K562 (cell line): Measurements from ENCODE around the gene G6PD. TPM values are rescaled to one million over a fixed set of nuclear protein-coding genes. Genes with fewer than 3 reads are reported as not detected.
A peak's percentile ranks its signal among the peaks of the same experiment; 100 is the strongest.

Experiments used
- BMI1 ChIP-seq: fragments of 150-350 bp; IDR thresholded peaks from 2 replicates; pipeline ENCODE4 v1.6.1; 2014; ENCODE audit warnings: low read length
- BRF1 ChIP-seq: IDR thresholded peaks from 3 replicates; pipeline ENCODE4 v1.6.1; 2011; ENCODE audit warnings: borderline replicate concordance, mild to moderate bottlenecking; ENCODE audit not compliant: insufficient read length; ENCODE audit errors: extremely low read depth
- EP400 ChIP-seq: fragments of 450-650 bp; IDR thresholded peaks from 2 replicates; pipeline ENCODE4 v1.6.1; 2017; ENCODE audit warnings: antibody characterized with exemption, mild to moderate bottlenecking, moderate library complexity
- EZH2 ChIP-seq: IDR thresholded peaks from 2 replicates; pipeline ENCODE4 v1.6.1; 2012; ENCODE audit warnings: low read depth, mild to moderate bottlenecking, inconsistent platforms, low read length, borderline replicate concordance
- KDM2B ChIP-seq: fragments of 250-450 bp; sonication (Bioruptor Pico); IDR thresholded peaks from 2 replicates; pipeline ENCODE4 v1.8.0; 2021; ENCODE audit warnings: mild to moderate bottlenecking, moderate library complexity
- NFE2L1 ChIP-seq: fragments of 450-650 bp; IDR thresholded peaks from 2 replicates; pipeline ENCODE4 v1.6.1; 2016; ENCODE audit warnings: missing genetic modification characterization, low read depth, mild to moderate bottlenecking, missing compliant biosample characterization, moderate library complexity, borderline replicate concordance
- NR1H2 ChIP-seq: sonication (generic); formaldehyde crosslinking; IDR thresholded peaks from 2 replicates; pipeline ENCODE4 v1.4.0; 2020; ENCODE audit warnings: mild to moderate bottlenecking, missing genetic modification reagents
- ZBTB12 ChIP-seq: fragments of 250-450 bp; sonication (Bioruptor Pico); IDR thresholded peaks from 2 replicates; pipeline ENCODE4 v1.4.0; 2020
- ZC3H11A ChIP-seq: IDR thresholded peaks from 2 replicates; pipeline ENCODE4 v1.6.1; 2012; ENCODE audit warnings: low read depth, low read length, improper control_type of control experiment
- ZNF197 ChIP-seq: fragments of 200-800 bp; sonication (Bioruptor generic); IDR thresholded peaks from 2 replicates; pipeline ENCODE4 v1.6.1; 2016; ENCODE audit warnings: low read depth, missing genetic modification characterization, missing compliant biosample characterization
- polyA plus RNA-seq, 8 experiments: library from polyadenylated mRNA; depleted of rRNA in 4 of 8; stranded (reverse) in 5 of 8; unstranded in 3 of 8; fragments of >200 nt; fragmentation: Nextera tagmentation in 2 of 8; fragmentation: Illumina TruSeq in 1 of 8; extraction: Ambion mirVana in 2 of 8; extraction: Trizol in 1 of 8; gene quantifications; 2 replicates each; pipeline versions ENCODE4 v1.2.1 to v1.2.3, GENCODE V29; 2011 to 2014; ENCODE audit warnings: inconsistent platforms in 1 of 8, missing spikeins in 1 of 8
- total RNA-seq, 7 experiments: library from RNA; depleted of rRNA in 6 of 7; stranded (reverse); fragments of >200 nt in 6 of 7; fragmentation: Illumina TruSeq in 2 of 7; extraction: Trizol in 2 of 7; gene quantifications; 2 replicates each; pipeline versions ENCODE4 v1.2.1 to v1.2.3, GENCODE V29; 2011 to 2021; ENCODE audit warnings: low replicate concordance in 1 of 7
- TF ChIP-seq, protein P1 (sequence below), 2 experiments: fragments of 150-350 bp in 1 of 2; IDR thresholded peaks; 2 replicates each; pipeline ENCODE4 v1.6.1; 2012 to 2016; ENCODE audit warnings: low read depth in 2 of 2, low read length in 2 of 2, mild to moderate bottlenecking in 1 of 2, moderate library complexity in 1 of 2
- TF ChIP-seq, protein P2 (sequence below): fragments of 250-450 bp; sonication (Bioruptor Pico); IDR thresholded peaks from 2 replicates; pipeline ENCODE4 v1.5.0; 2021; ENCODE audit warnings: mild to moderate bottlenecking, moderate library complexity

G6PD gene
- total and polyA plus RNA-seq, 9 of the 15 experiments (the other 6 are each of a cell fraction or from before 2014, with no cell fraction given): 2.9 to 222 (median 66.4) TPM

- TF ChIP-seq BRF1 (no peak), NR1H2 (CRISPR knock-in tag) (no peak), ZNF197 (CRISPR knock-in tag) (no peak), EZH2 (no peak), NFE2L1 (tag) (no peak), ZBTB12 (CRISPR knock-in tag) (no peak), EP400 (peak; percentile 38; the same call in 1 of the 2 replicates), BMI1 (no peak), ZC3H11A (no peak), KDM2B (CRISPR knock-in tag) (no peak)
- TF ChIP-seq, protein P1, sequence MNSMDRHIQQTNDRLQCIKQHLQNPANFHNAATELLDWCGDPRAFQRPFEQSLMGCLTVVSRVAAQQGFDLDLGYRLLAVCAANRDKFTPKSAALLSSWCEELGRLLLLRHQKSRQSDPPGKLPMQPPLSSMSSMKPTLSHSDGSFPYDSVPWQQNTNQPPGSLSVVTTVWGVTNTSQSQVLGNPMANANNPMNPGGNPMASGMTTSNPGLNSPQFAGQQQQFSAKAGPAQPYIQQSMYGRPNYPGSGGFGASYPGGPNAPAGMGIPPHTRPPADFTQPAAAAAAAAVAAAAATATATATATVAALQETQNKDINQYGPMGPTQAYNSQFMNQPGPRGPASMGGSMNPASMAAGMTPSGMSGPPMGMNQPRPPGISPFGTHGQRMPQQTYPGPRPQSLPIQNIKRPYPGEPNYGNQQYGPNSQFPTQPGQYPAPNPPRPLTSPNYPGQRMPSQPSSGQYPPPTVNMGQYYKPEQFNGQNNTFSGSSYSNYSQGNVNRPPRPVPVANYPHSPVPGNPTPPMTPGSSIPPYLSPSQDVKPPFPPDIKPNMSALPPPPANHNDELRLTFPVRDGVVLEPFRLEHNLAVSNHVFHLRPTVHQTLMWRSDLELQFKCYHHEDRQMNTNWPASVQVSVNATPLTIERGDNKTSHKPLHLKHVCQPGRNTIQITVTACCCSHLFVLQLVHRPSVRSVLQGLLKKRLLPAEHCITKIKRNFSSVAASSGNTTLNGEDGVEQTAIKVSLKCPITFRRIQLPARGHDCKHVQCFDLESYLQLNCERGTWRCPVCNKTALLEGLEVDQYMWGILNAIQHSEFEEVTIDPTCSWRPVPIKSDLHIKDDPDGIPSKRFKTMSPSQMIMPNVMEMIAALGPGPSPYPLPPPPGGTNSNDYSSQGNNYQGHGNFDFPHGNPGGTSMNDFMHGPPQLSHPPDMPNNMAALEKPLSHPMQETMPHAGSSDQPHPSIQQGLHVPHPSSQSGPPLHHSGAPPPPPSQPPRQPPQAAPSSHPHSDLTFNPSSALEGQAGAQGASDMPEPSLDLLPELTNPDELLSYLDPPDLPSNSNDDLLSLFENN (IDR thresholded peaks at IDR 0.05; ENCODE audit: low read depth in 2 of 2, low read length in 2 of 2): no peak
- TF ChIP-seq, protein P2, sequence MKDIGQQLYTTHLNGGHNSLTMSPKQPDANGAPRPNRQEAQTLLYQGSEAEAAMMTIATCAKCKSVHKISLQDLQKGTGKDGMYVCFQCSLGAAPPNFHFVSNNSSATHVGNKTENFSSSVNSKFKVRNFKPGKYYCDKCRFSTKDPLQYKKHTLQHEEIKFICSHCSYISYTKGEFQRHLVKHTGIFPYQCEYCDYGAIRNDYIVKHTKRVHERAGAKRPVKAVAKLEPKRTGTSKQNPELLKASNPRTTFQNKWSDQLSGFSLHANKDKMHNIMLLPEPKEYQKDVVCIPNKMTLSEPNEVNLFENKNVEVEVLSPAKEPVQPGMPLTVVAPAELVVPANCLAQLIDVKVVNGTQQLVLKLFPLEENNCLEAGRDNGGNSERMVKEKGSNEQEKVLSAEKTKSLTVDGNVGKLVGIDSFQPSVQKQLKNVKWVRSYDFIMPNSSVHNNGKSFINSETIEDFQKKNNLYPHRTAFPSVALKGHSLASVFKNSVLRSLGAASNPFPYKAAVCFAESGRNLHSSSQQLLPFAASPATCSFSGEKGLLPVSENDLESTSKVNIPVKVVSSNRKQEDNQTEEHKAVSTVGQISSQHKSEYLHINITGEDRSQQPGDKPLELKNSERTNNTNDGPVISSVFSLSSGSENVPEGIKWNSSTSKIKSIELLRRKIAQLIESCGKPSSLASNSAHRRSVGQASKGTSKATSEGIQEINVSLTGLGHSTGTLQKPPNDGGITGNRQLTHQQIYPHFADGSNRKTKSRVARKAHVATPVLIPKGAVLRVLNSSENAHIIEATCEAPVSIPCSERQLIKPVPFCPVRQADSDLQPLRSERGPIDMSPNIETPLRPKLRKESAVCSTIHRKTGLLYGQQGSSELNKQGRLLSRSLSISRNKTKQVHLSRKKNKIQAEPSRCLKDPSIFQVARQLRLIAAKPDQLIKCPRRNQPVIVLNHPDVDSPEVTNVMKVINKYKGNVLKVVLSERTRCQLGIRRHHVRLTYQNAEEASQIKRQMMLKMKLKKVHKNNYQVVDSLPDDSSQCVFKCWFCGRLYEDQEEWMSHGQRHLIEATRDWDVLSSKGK (CRISPR knock-in tag): no peak
Measured at GRCh38 chrX:154515966-154516655, 30.5 kb downstream of the G6PD start, which contains the start of gene FAM3A (continued).
